Liver (tissue), 3 donors: ENCODE measurements around the gene TOMT.

ENCODE experiments used
- ATF3 ChIP-seq: IDR thresholded peaks from 2 replicates; pipeline ENCODE4 v1.6.1; 2016; ENCODE audit warnings: antibody characterized with exemption
- CTCF ChIP-seq: fragments of 150-350 bp; IDR thresholded peaks from 2 replicates; pipeline ENCODE4 v1.5.1; 2017; ENCODE audit warnings: improper control_type of control experiment, low read depth, low read length; ENCODE audit not compliant: missing input control
- EGR1 ChIP-seq, 2 donors: IDR thresholded peaks; 2 replicates each; pipeline ENCODE4 v1.6.1; 2016 to 2018; ENCODE audit warnings: antibody characterized with exemption in 2 of 2, low read depth in 2 of 2
- GABPA ChIP-seq, 2 donors: IDR thresholded peaks in 1 of 2; conservative IDR thresholded peaks in 1 of 2; 2 replicates each; pipeline ENCODE4 v1.6.1; 2016; ENCODE audit warnings: antibody characterized with exemption in 2 of 2, mild to moderate bottlenecking in 1 of 2, moderate library complexity in 1 of 2
- HNF4A ChIP-seq, 2 donors: conservative IDR thresholded peaks; 2 replicates each; pipeline ENCODE4 v1.6.1; 2016; ENCODE audit warnings: antibody characterized with exemption in 2 of 2, mild to moderate bottlenecking in 2 of 2
- JUND ChIP-seq, 2 donors: IDR thresholded peaks; 2 replicates each; pipeline ENCODE4 v1.6.1; 2016; ENCODE audit warnings: antibody characterized with exemption in 2 of 2
- MAX ChIP-seq: IDR thresholded peaks from 2 replicates; pipeline ENCODE4 v1.6.1; 2016; ENCODE audit warnings: antibody characterized with exemption
- NR2F2 ChIP-seq: IDR thresholded peaks from 2 replicates; pipeline ENCODE4 v1.6.1; 2016; ENCODE audit warnings: antibody characterized with exemption
- RAD21 ChIP-seq, 2 donors: IDR thresholded peaks; 2 replicates each; pipeline ENCODE4 v1.6.1; 2016; ENCODE audit warnings: antibody characterized with exemption in 2 of 2, mild to moderate bottlenecking in 2 of 2
- REST ChIP-seq: IDR thresholded peaks from 2 replicates; pipeline ENCODE4 v1.6.1; 2016; ENCODE audit warnings: antibody characterized with exemption, mild to moderate bottlenecking
- SP1 ChIP-seq: IDR thresholded peaks from 2 replicates; pipeline ENCODE4 v1.6.1; 2018; ENCODE audit warnings: antibody characterized with exemption, mild to moderate bottlenecking
- TAF1 ChIP-seq: conservative IDR thresholded peaks from 2 replicates; pipeline ENCODE4 v1.6.1; 2016; ENCODE audit warnings: antibody characterized with exemption, mild to moderate bottlenecking
- YY1 ChIP-seq: IDR thresholded peaks from 2 replicates; pipeline ENCODE4 v1.6.1; 2016; ENCODE audit warnings: antibody characterized with exemption, mild to moderate bottlenecking
- donor health status: healthy.
- donor health status: healthy.

- no peak for TF ChIP-seq NR2F2
- TF ChIP-seq CTCF = no peak
- no peak for TF ChIP-seq EGR1 (IDR thresholded peaks at IDR 0.05; ENCODE audit: low read depth in 2 of 2)
- TF ChIP-seq JUND (IDR thresholded peaks at IDR 0.05) = no peak
- TF ChIP-seq ATF3 = no peak
- no peak for TF ChIP-seq MAX
- no peak for TF ChIP-seq HNF4A (conservative IDR thresholded peaks at IDR 0.05)
- no peak for TF ChIP-seq SP1
- TF ChIP-seq YY1 = no peak
- TF ChIP-seq TAF1 = no peak
- no peak for TF ChIP-seq GABPA (IDR thresholded peaks at IDR 0.05 in 1 of 2, conservative IDR thresholded peaks at IDR 0.05 in 1 of 2)
- no peak for TF ChIP-seq RAD21 (IDR thresholded peaks at IDR 0.05)
- no peak for TF ChIP-seq REST
These were observed 10.5 kb downstream of the TOMT start for GRCh38 chr11:72116019-72116755.
